H9 (cell line): ENCODE results near the gene MPZL1. TPM values are rescaled to one million over a fixed set of nuclear protein-coding genes. Genes with fewer than 3 reads are reported as not detected.

Experiments used
- DNase-seq: peaks from one replicate; pipeline ENCODE4 v3.0.0-alpha.2; 2017
- H2AFZ ChIP-seq: one replicate; pipeline ENCODE4 v1.6.1; 2013; ENCODE audit warnings: mild to moderate bottlenecking, low read length, control low read depth, moderate library complexity
- H2AK5ac ChIP-seq: 2 replicates; pipeline ENCODE4 v1.6.1; 2013; ENCODE audit warnings: low read length, control low read depth, mixed read lengths; ENCODE audit not compliant: insufficient read length
- H2BK120ac ChIP-seq: one replicate; pipeline ENCODE4 v1.6.1; 2013; ENCODE audit warnings: low read depth, mild to moderate bottlenecking, low read length, control low read depth, inconsistent platforms; ENCODE audit not compliant: poor library complexity, severe bottlenecking
- H2BK12ac ChIP-seq: 2 replicates; pipeline ENCODE4 v1.6.1; 2013; ENCODE audit warnings: low read length, control low read depth, mixed read lengths, low read depth; ENCODE audit not compliant: insufficient read length
- H2BK15ac ChIP-seq: 2 replicates; pipeline ENCODE4 v1.6.1; 2013; ENCODE audit warnings: low read depth, low read length, control low read depth
- H2BK20ac ChIP-seq: one replicate; pipeline ENCODE4 v1.6.1; 2013; ENCODE audit warnings: low read depth, mild to moderate bottlenecking, low read length, control low read depth, inconsistent platforms; ENCODE audit not compliant: poor library complexity, severe bottlenecking
- H2BK5ac ChIP-seq: 2 replicates; pipeline ENCODE4 v1.6.1; 2013; ENCODE audit warnings: low read length, control low read depth, mixed read lengths; ENCODE audit not compliant: insufficient read length
- H3K14ac ChIP-seq: 2 replicates; pipeline ENCODE4 v1.6.1; 2013; ENCODE audit warnings: low read length, control low read depth; ENCODE audit not compliant: insufficient read depth
- H3K18ac ChIP-seq: 2 replicates; pipeline ENCODE4 v1.6.1; 2013; ENCODE audit warnings: low read depth, mild to moderate bottlenecking, mixed read lengths, low read length, control low read depth; ENCODE audit not compliant: insufficient read length
- H3K23ac ChIP-seq: 2 replicates; pipeline ENCODE4 v1.6.1; 2013; ENCODE audit warnings: low read length, control low read depth, mixed read lengths, low read depth; ENCODE audit not compliant: insufficient read length
- H3K23me2 ChIP-seq: 2 replicates; pipeline ENCODE4 v1.6.1; 2013; ENCODE audit warnings: low read depth, mild to moderate bottlenecking, mixed read lengths, low read length, control low read depth; ENCODE audit not compliant: insufficient read length, poor library complexity, severe bottlenecking
- H3K27ac ChIP-seq: 2 replicates; pipeline ENCODE4 v1.5.1; 2013; ENCODE audit warnings: low read length, control low read depth, mixed read lengths, low read depth; ENCODE audit not compliant: insufficient read length
- H3K27me3 ChIP-seq: 2 replicates; pipeline ENCODE4 v1.6.1; 2013; ENCODE audit warnings: low read length, control low read depth, inconsistent platforms; ENCODE audit not compliant: insufficient read depth
- H3K4ac ChIP-seq: 2 replicates; pipeline ENCODE4 v1.6.1; 2013; ENCODE audit warnings: low read depth, mild to moderate bottlenecking, control low read depth, inconsistent platforms, low read length, moderate library complexity
- H3K4me1 ChIP-seq: 2 replicates; pipeline ENCODE4 v1.6.1; 2013; ENCODE audit warnings: low read length, control low read depth, inconsistent platforms; ENCODE audit not compliant: insufficient read depth
- H3K4me2 ChIP-seq: 2 replicates; pipeline ENCODE4 v1.6.1; 2013; ENCODE audit warnings: low read length, control low read depth, mixed read lengths; ENCODE audit not compliant: insufficient read length, insufficient read depth
- H3K56ac ChIP-seq: 2 replicates; pipeline ENCODE4 v1.6.1; 2013; ENCODE audit warnings: low read depth, mild to moderate bottlenecking, mixed read lengths, low read length, control low read depth; ENCODE audit not compliant: insufficient read length
- H3K79me1 ChIP-seq: 2 replicates; pipeline ENCODE4 v1.6.1; 2013; ENCODE audit warnings: low read depth, mild to moderate bottlenecking, moderate library complexity, low read length, control low read depth, inconsistent platforms; ENCODE audit not compliant: insufficient read depth, poor library complexity, severe bottlenecking
- H3K79me2 ChIP-seq: 2 replicates; pipeline ENCODE4 v1.6.1; 2013; ENCODE audit warnings: low read length, control low read depth, inconsistent platforms; ENCODE audit not compliant: insufficient read depth
- H3K9ac ChIP-seq: 2 replicates; pipeline ENCODE4 v1.6.1; 2013; ENCODE audit warnings: low read length, control low read depth, mixed read lengths; ENCODE audit not compliant: insufficient read length; ENCODE audit errors: extremely low read depth
- H3K9me3 ChIP-seq: one replicate; pipeline ENCODE4 v1.6.1; 2013; ENCODE audit warnings: low read depth, low read length, inconsistent platforms; ENCODE audit not compliant: control insufficient read depth
- H3T11ph ChIP-seq: one replicate; pipeline ENCODE4 v1.6.1; 2013; ENCODE audit warnings: mild to moderate bottlenecking, low read length, control low read depth, inconsistent platforms
- H4K20me1 ChIP-seq: one replicate; pipeline ENCODE4 v1.6.1; 2013; ENCODE audit not compliant: control insufficient read depth, insufficient read length, insufficient read depth
- H4K5ac ChIP-seq: 2 replicates; pipeline ENCODE4 v1.6.1; 2013; ENCODE audit warnings: low read depth, mild to moderate bottlenecking, mixed read lengths, low read length, control low read depth; ENCODE audit not compliant: insufficient read length
- H4K8ac ChIP-seq: replicated peaks from 2 replicates; pipeline ENCODE4 v1.6.1; 2013; ENCODE audit warnings: low read length, control low read depth, mixed read lengths, low read depth; ENCODE audit not compliant: insufficient read length
- H4K91ac ChIP-seq: 2 replicates; pipeline ENCODE4 v1.6.1; 2013; ENCODE audit warnings: low read depth, mild to moderate bottlenecking, moderate library complexity, mixed read lengths, low read length, control low read depth; ENCODE audit not compliant: insufficient read length
- H3K27ac Mint-ChIP-seq, 3 experiments: 2 replicates in 2 of 3; 3 replicates in 1 of 3; pipeline ENCODE4 v1.8.0; 2020 to 2021; ENCODE audit warnings: mixed read lengths in 3 of 3, mild to moderate bottlenecking in 1 of 3, moderate library complexity in 1 of 3
- H3K27me3 Mint-ChIP-seq: 2 replicates; pipeline ENCODE4 v1.8.0; 2021; ENCODE audit warnings: low read depth, mild to moderate bottlenecking, moderate library complexity, mixed read lengths
- H3K36me3 Mint-ChIP-seq, 3 experiments: 2 replicates in 2 of 3; 3 replicates in 1 of 3; pipeline ENCODE4 v1.8.0; 2020 to 2021; ENCODE audit warnings: low read depth in 3 of 3, mixed read lengths in 3 of 3; ENCODE audit not compliant: insufficient read depth in 1 of 3
- H3K4me1 Mint-ChIP-seq, 2 experiments: 2 replicates each; pipeline ENCODE4 v1.8.0; 2020; ENCODE audit warnings: mixed read lengths in 2 of 2
- H3K4me3 Mint-ChIP-seq, 2 experiments: 2 replicates in 1 of 2; 3 replicates in 1 of 2; pipeline ENCODE4 v1.8.0; 2020 to 2021; ENCODE audit warnings: mild to moderate bottlenecking in 2 of 2, mixed read lengths in 2 of 2, moderate library complexity in 1 of 2
- H3K9me3 Mint-ChIP-seq, 2 experiments: 2 replicates in 1 of 2; 3 replicates in 1 of 2; pipeline ENCODE4 v1.8.0; 2020; ENCODE audit warnings: mild to moderate bottlenecking in 2 of 2, mixed read lengths in 2 of 2, moderate library complexity in 1 of 2
- CTCF ChIP-seq: fragments of 200-600 bp; sonication (generic); conservative IDR thresholded peaks from 3 replicates; pipeline ENCODE4 v1.8.0; 2021; ENCODE audit warnings: antibody characterized with exemption, mild to moderate bottlenecking
- WGBS: extraction: QIAGEN DNeasy Blood & Tissue Kit; methylation state at CpG from one replicate; pipeline ENCODE4 v1.1.7; 2013; ENCODE audit warnings: missing lambda C conversion rate, low lambda C conversion rate, mixed read lengths; ENCODE audit not compliant: insufficient read length; ENCODE audit errors: extremely low coverage; 5-methylcytosine and 5-hydroxymethylcytosine counted together
- total RNA-seq: library from RNA; stranded (reverse); gene quantifications from 2 replicates; pipeline ENCODE4 v1.2.1, GENCODE V29; 2021

The MPZL1 gene
- total RNA-seq, 1 experiment from 2014 or later = 60.7 TPM

DNA sequence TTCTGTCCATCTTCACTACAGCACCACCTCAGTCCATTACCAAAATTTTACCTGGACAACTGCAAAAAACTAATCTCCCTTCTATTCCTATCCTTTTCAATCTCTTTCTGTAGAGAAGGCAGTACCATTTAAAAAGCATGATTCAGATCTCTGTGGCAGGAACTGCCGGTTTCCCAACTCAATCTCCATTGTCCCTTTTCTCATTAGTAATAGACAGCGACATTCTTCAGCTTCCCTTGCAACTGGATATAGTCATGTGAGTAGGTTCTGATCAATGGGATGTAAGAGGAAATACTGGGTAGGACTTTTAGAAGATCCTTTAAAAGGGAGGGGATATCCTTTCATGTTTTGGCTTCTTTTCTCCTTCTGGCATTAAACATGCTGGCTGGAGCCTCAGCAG, 117.2 kb downstream of the MPZL1 start:
- WGBS = no CpG with 5 or more reads among the region's 2 CpGs
- Mint-ChIP-seq H3K27me3 (no peaks in the 10 kb centered on the region), H3K9me3 (no peaks in the 10 kb centered on the region), H3K4me3 (no peak overlapping the region), H3K36me3 (no peaks in the 10 kb centered on the region), H3K4me1 (no peaks in the 10 kb centered on the region), H3K27ac (no peak overlapping the region)
- no peak overlapping the region for H4K8ac ChIP-seq
- no peak overlapping the region for H3K56ac ChIP-seq
- DNase-seq = no peak
- H3K23me2 ChIP-seq = no peaks in the 10 kb centered on the region
- H2AK5ac ChIP-seq = no peak overlapping the region
- no peak overlapping the region for H4K91ac ChIP-seq
- H3K4me2 ChIP-seq = no peak overlapping the region
- H3K9ac ChIP-seq = no peak overlapping the region
- H3K79me1 ChIP-seq = no peaks in the 10 kb centered on the region
- H4K20me1 ChIP-seq = no peaks in the 10 kb centered on the region
- H2AFZ ChIP-seq = no peak overlapping the region
- no peak overlapping the region for H3K14ac ChIP-seq
- H3T11ph ChIP-seq = no peak overlapping the region
- no peak overlapping the region for H2BK12ac ChIP-seq
- no peak overlapping the region for H2BK20ac ChIP-seq
- no peak for TF ChIP-seq CTCF
- no peaks in the 10 kb centered on the region for H3K9me3 ChIP-seq
- H2BK120ac ChIP-seq = no peak overlapping the region
- no peak overlapping the region for H3K4ac ChIP-seq
- no peak overlapping the region for H2BK5ac ChIP-seq
- no peak overlapping the region for H2BK15ac ChIP-seq
- H3K27me3 ChIP-seq = no peaks in the 10 kb centered on the region
- H3K27ac ChIP-seq = no peak overlapping the region
- H4K5ac ChIP-seq = no peak overlapping the region
- no peak overlapping the region for H3K23ac ChIP-seq
- H3K18ac ChIP-seq = no peak overlapping the region
- no peaks in the 10 kb centered on the region for H3K79me2 ChIP-seq
- peaks cover 4% of the 10 kb centered on the region; the same call in 1 of the 2 replicates for H3K4me1 ChIP-seq

Other genes with a start within 250 kb of the MPZL1 start
- gene CD247, start 203.5 kb upstream of the MPZL1 start, total RNA-seq = 0.90 and 1.2 TPM in 2 replicates
- 19.8 and 20.6 TPM in 2 replicates for gene CREG1, start 168.2 kb upstream of the MPZL1 start, total RNA-seq
- gene RCSD1, start 91.8 kb upstream of the MPZL1 start, total RNA-seq = 0.13 and 0.26 TPM in 2 replicates
- gene ADCY10, start 192.2 kb downstream of the MPZL1 start, total RNA-seq = 0.20 TPM in 1 of 2 replicates, not detected in the other
- 15.8 and 16.0 TPM in 2 replicates for gene DCAF6, start 214.7 kb downstream of the MPZL1 start, total RNA-seq
- gene MPC2, start 215.1 kb downstream of the MPZL1 start, total RNA-seq = 32.9 and 33.8 TPM in 2 replicates